Measurements from ENCODE around the gene FGF18.
"Not testable (repeated sequence)": the region's sequence is repeated elsewhere in the genome, so short reads cannot be mapped to it uniquely, and the experiment has no call there.

FGF18 gene, protein sequence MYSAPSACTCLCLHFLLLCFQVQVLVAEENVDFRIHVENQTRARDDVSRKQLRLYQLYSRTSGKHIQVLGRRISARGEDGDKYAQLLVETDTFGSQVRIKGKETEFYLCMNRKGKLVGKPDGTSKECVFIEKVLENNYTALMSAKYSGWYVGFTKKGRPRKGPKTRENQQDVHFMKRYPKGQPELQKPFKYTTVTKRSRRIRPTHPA

GRCh38 chr5:171418982-171419687 lies at the start of gene FGF18:
TSS of gene FGF18 (plus strand) at chr5:171419647. CDS start at chr5:171420200, 553 bp downstream.
- no peak for DNase-seq (ENCODE audit: low spot score)

GRCh38 chr5:171369898-171370297 lies 49.5 kb upstream of the FGF18 start:
- DNase-seq (ENCODE audit: low spot score): no peak

- DNase-seq (ENCODE audit: low spot score): not testable (repeated sequence)
Measured at GRCh38 chr5:171370881-171371280, 48.6 kb upstream of the FGF18 start.

- DNase-seq (ENCODE audit: low spot score): no peak
Measured at GRCh38 chr5:171371326-171371725, 48.1 kb upstream of the FGF18 start.

DNA sequence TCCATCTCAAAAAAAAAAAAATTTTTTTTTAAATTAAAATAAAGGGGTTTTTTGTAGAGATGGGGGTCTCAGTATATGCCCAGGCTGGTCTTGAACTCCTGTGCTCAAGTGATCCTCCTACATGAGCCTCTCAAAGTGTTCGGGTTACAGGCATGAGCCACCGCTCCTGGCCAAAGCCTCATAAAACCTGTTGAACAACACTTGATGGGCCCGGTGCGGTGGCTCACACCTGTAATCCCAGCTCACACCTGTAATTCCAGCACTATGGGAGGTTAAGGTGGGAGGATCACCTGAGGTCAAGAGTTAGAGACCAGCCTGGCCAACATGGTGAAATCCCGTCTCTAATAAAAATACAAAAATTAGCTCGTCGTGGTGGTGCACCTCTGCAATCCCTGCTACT lies 39.5 kb upstream of the FGF18 start:
- no peak for DNase-seq (ENCODE audit: low spot score)

DNA sequence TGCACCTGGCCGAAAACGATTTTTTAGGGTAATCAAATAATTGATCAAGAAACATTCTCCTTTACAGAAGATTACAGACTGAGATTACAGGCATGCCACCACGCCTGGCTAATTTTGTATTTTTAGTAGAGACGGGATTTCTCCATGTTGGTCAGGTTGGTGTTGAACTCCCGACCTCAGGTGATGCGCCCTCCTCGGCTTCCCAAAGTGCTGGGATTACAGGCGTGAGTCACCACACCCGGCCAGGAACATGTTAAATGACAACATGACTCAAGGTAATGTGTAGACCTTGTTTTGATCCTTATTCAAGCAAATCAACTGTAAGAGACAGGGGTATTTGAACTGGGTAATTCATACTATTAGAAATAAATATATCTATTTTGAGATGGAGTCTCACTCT lies 35.0 kb upstream of the FGF18 start:
- DNase-seq (ENCODE audit: low spot score): not testable (repeated sequence)

DNA sequence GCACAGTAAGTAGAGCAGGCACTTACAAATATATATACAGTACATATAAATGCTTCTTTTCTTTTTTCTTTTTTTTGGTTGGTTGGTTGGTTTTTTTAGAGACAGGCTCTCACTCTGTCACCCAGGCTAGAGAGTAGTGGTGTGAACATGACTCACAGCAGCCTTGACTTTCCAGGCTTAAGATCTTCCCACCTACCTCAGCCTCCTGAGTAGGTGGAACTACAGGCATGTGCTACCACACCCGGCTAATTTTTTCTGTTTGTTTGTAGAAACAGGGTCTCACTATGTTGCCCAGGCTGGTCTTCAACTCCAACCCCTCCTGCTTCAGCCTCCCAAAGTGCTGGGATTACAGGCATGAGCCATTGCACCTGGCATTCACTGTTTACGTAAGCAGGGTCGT lies 34.4 kb upstream of the FGF18 start:
- DNase-seq (ENCODE audit: low spot score): not testable (repeated sequence)

DNA sequence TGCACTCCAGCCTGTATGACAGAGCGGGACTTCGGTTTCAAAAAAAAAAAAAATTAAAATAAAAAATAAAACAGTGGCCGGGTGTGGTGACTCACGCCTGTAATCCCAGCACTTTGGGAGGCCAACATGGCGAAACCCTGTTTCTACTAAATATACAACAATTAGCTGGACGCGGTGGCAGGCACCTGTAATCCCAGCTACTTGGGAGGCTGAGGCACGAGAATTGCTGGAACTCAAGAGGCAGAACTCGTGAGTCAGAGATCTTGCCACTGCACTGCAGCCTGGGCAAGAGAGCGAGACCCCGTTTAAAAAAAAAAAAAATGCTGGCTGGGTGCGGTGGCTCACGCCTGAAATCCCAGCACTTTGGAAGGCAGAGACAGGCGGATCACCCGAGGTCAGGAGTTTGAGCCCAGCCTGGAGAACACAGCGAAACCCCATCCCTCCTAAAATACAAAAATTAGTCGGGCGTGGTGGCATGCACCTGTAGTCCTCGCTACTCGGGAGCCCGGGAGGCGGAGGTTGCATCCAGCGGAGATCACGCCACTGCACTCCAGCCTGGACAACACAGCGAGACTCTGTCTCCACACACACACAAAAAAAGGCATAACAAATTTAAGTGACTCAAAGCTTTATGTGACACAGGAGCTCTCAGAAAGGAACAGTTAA lies 33.3 kb upstream of the FGF18 start:
- DNase-seq (ENCODE audit: low spot score): no peak

GRCh38 chr5:171386861-171387344 lies 32.5 kb upstream of the FGF18 start:
- no peak for DNase-seq (ENCODE audit: low spot score)

- DNase-seq (ENCODE audit: low spot score): peak; percentile 96
Measured at GRCh38 chr5:171387345-171387969, 32.0 kb upstream of the FGF18 start, which contains the start of gene NPM1. TSS of gene NPM1 (plus strand) at chr5:171387849. CDS start at chr5:171387949, 100 bp downstream.

- peak; percentile 63 for DNase-seq (ENCODE audit: low spot score)
Measured at GRCh38 chr5:171387970-171388815, 31.3 kb upstream of the FGF18 start.

DNA sequence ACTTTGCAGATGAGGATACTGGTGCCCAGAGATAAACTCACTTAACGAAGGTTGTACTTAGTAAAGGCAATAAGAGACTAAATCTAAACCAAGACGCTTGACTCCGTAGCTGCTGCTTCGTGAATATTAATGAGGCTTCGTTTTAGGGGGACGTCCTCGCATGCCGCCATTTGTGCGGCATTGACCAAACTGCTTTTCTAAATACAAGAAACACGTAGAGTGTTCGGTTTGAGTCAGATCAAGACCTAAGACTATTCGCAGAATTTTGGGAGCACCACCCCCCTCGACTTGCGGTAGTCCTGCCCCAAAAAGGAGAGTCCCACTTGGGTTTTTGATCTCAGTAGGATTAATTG lies 30.7 kb upstream of the FGF18 start:
- DNase-seq (ENCODE audit: low spot score): no peak

- no peak for DNase-seq (ENCODE audit: low spot score)
Measured at GRCh38 chr5:171390883-171391677, 28.4 kb upstream of the FGF18 start.

- no peak for DNase-seq (ENCODE audit: low spot score)
Measured at GRCh38 chr5:171391996-171392577, 27.4 kb upstream of the FGF18 start.

DNA sequence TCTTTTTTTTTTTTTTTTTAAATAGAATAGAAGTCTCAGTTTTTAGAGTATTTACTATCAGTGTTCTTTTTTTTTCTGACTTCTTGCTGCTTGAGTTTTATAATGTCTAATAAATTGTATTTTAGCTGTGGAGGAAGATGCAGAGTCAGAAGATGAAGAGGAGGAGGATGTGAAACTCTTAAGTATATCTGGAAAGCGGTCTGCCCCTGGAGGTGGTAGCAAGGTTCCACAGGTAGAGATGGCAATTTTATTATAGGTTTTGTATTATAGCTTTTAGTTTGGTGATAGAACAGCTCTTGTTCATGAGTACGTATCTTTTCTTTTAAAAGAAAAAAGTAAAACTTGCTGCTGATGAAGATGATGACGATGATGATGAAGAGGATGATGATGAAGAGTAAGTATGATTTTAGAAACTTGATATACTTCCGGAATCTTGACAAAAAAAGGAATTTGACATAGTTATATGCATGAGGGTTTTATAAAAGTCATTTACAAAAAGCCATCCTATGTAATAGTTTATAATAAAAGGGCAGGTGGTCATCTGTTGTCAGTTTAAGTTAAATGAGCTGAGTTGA lies 26.8 kb upstream of the FGF18 start:
- no peak for DNase-seq (ENCODE audit: low spot score)

DNA sequence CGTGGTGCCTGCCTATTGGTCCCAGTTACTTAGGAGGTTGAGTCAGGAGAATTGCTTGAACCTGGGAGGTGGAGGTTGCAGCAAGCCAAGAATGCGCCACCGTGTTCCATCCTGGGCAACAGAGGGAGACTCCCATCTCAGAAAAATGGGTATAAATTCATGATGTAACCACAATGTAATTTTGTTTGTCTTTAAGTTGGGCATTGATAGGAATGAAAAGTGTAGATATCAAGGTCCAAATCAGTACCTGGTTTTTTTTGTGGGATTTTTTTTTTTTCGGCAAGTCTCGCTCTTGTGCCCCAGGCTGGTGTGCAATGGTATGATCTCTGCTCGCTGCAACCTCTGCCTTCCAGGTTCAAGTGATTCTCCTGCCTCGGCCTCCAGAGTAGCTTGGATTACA lies 24.4 kb upstream of the FGF18 start:
- DNase-seq (ENCODE audit: low spot score): no peak

- not testable (repeated sequence) for DNase-seq (ENCODE audit: low spot score)
Measured at GRCh38 chr5:171396583-171396982, 22.9 kb upstream of the FGF18 start.

DNA sequence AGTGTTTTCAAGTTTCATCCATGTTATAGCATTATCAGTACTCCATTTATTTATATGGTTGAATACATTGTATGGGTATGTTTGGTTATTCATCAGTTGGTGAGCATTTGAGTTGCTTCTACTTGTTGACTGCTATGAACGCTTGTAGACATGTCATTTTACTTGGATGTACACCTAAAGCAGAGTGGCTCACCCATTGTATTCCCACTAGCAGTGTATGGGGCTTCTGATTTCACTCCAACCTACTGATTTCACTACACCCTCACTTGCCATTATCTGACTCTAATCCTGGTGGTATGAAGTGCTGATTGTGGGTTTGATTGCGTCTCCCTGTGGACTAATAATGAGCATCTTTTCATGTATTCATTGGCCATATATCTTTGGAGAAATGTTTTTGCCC lies 22.3 kb upstream of the FGF18 start:
- no peak for DNase-seq (ENCODE audit: low spot score)

- no peak for DNase-seq (ENCODE audit: low spot score)
Measured at GRCh38 chr5:171397599-171397998, 21.8 kb upstream of the FGF18 start.

GRCh38 chr5:171398660-171399059 lies 20.8 kb upstream of the FGF18 start:
- not testable (repeated sequence) for DNase-seq (ENCODE audit: low spot score)
